Activated CD8-positive, alpha-beta memory T cell treated with anti-CD3 and anti-CD28 coated beads for 48 hours (primary cell): ENCODE data around the gene ATF6B.
A peak's percentile ranks its signal among the peaks of the same experiment; 100 is the strongest.

Source experiments
- DNase-seq, 3 experiments: peaks; one replicate each; pipeline ENCODE4 v3.0.0-alpha.2; 2020; ENCODE audit warnings: low read depth in 2 of 3, low spot score in 2 of 3

ATF6B gene

DNA sequence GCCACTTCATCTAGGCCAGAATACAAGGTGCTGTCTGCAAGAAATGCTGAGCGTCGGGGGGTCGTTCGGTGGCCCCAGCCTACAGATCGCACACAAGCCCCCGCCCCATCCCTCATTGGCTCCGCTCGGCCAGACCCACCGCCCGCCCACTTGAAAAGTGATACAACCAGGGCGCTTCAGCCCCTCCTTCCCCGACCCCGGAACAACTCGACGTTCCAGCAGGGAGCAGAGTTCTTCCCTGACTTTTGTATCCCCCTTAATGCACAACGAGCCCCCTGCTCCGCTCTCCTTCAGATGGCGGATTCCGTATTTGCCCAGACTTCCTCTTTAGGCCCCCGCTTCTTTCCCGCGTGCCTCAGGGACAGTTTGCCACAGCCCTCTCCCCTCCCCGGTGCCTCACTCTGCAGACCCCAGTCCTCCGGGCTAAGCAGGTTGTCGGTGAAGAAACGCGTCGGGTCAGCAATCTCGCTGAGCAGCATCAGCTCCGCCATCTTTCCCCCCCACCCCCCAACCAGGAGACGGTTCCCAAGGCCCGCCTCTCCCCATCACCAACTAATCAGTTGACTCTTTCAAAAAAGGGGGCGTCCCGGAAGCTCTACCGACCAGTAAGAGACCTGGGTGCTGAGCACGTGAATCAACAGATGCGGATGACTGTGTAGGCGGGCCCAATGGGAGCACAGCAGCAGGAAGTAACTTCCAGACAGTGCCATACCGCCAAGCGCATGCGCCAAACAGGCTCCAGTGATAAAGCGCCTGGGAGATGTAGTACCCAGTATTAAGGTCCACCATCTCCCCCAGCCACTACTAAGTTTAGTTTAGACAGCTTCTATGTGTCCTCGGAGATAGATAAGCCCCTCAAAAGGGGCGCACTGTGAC is at the start of gene ATF6B:
ATF6B (minus strand) TSS at position 530 of the 876 bp plus-strand sequence; CDS start at position 491, 39 bp downstream.
- DNase-seq = peak; percentile 65 to 86 (median 82)

DNA sequence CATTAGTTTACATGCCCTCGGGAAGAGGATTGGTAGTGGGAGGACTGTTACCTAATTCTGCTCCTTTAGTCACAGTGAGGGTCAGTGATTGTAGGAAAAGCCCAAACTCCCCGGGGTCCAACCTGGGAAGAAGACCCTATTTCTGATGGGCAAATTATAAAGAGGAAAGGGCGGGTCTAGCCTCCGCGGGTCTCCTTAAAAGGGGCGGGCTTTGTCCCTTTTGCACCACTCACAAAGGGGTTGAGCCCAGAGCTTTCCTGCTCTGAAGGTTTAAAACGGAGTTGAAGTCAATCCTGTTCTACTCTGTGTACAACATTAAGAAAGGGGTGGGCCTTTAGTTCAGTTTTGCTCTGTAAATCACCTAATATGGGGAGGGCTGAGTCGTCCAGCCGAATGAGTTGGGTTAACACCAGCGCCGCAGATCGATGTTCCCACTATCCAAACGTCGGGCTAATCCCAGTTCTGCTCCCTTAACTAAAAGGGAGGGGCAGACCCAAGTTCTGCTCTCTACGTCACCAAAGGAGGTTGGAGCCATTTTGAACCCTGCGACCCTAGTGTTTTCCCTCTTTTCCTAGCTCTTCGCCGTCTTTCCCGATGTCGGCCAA is 49.2 kb upstream of the ATF6B start:
- no peak for DNase-seq

DNA sequence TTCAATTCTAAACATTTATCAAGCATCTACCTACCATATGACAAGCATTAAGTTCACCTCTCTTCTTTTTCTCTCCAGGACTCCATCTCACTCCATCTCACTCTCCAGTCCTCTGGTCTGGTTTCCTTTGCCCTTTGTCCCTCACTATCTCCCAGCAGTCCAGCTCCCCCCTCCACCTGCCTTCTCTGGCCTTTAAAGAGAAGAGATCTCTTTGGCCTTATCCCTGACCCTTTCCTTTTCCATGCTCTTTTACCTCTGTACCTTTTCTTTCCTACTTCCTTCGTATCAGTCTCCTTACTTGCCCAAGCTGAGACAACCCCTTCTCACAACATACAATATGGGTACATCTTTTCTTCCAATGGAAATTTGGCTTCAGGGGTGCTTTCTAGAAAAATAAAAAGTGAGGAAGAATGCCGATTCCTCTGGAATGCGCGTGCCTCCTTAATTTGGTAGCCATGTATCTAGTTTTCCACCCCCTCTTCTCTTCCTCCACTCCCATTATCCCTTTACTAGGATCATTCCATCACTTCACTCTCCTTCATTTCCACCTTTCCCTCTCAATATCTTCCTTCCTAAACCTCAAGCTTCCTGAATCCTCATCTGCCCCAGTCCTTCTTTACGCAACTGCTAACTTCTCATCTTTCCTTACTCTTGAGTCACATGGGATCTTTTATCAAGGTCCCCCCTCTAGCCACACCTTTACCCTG is 48.6 kb upstream of the ATF6B start:
- no peak for DNase-seq

DNA sequence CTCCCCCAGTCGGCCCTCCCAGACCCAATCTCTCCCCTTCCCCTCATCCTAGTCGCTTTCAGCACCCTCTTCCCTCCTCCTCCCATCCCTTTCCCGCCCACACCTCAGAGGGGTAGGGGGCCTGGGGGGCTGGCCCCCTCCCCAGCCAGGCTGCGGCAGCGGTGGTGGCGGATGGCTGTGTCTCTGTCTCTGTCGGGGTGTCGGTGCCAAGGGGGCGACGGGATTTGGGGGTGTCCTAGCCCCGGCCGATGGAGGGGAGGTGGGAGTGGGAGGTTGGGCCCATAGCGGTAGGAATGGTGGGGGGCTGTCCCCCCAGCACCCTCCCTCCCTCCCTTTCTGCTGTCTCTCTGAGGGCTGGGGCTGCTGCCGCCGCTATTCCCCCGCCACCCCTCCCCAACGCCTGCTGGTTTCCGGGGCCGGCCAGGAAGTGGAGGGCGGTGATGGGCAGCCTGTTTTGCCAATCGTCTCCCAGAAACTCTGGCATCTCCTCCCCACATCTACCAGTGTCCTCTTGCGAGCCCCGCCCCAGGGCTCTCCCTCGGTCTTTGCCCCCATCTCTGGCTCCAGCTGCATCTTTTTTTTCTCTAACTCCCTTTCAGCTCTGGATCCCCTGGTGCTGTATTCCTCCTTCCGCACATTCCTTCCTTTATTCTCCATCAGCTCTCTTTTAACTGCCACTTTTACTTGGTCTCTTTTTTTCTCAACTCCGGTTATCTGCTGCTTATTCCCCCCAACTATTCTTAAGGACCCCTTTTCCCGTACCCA is 47.8 kb upstream of the ATF6B start, which contains the start of gene AGPAT1:
AGPAT1 (minus strand) TSS at position 374 of the 765 bp plus-strand sequence. CDS start 4,588 bp downstream, outside the sequence.
- peak; percentile 87 to 90 (median 90) for DNase-seq

DNA sequence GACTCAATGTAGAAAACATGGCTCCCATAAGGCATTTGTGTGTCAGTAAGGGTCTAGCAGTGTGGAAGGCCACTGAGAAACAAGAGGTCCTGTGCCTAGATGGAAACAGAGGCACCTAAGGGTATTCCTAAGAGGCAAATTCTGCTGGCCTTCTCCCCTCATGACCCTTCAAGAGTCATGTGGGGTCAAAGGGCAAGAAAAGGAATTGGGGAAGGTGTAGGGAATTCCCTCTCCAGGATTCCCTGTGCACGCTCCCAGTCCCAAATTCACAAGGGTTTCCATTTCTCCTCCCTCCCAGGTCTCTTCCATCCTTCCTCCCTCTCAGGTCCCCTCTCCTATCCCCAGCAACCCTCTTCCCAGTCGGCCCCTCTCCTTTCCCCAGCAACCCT is 47.3 kb upstream of the ATF6B start:
- DNase-seq = no peak

DNA sequence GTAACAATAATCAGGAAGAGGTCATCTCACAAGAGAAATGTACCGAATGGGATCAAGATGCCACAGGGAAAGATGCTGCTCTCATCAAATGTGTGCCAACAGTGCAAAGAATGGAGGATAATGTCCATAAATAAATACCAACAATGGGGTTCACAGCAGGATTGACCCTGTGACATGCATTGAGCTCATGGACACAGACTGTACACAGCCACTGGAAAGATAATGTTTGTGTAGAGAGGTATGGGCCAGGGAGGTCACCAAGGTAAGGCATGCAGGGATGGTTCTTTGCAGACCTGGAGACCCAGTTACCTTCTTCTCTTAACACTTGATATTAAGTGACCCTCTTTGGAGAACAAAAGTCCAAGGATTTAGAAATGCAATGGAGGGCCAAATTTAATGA is 46.4 kb upstream of the ATF6B start:
- DNase-seq = no peak

DNA sequence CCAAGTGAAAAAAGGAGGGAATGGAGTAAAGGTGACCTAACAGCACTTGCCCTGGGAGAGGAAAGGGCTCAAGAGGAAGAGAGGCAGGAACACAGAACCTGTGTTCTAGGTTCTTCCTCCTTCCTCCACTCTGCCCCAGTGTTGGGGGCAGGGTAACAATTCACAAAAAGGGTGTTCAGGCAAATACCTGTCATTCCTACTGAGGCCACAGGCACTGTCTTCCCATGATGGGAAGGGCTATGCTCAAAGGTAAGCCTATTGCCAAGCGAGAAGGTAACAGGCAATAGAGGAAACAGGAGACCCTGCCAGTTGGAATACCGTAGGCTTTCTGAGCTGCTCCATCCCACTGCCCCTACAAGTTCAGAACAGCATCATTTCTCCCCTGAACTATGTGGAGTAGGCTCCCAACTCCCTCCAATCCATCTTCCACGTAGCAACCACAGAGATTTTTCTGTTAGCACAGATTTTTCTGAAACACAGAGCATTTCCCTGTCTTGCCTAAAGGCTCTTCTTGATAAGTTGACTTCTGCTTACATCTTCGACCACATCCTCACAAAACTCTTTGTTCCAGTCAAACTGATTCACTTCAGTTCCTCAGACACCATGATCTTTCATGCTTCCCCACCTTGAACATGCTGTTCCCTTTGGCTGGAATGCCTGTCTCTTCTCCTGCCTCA is 45.1 kb upstream of the ATF6B start:
- no peak for DNase-seq

DNA sequence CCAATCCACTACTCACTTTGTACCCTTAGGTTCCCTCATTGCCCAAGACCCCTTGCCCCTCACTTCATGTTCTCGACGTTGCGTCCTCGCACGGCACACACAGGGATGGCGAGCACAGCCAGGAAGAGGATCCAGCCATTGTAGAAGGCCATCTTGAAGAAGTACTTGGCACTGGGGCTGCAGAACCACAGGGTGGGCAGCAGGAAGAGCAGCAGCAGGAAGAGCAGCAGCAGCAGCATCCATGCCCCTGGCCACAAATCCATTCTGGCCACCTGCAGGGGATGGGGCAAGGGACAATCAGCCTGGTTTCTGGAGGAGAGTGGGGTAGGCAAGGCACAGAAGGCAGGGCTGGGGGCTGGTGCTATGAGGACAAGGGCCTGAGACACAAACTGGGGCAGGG is 43.2 kb upstream of the ATF6B start:
- DNase-seq = no peak

DNA sequence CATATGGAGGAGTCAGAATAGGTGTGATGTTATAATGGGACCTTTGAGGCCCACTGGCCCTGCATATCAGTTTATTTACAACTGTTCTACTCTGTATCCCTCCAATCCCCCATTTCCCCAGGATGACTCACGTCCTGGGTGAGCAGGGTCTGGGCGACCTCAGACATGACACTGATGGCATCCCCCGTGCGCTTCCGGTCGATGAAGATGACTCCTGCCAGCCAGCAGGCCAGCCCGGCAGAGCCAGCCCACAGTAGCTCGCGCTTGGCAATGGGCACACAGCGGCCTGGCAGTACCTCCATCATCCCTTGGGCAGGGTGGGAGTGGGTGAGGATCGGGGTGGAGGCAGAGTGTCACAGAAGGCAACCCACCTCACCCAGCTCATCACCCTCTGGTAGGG is 42.2 kb upstream of the ATF6B start:
- DNase-seq = no peak

DNA sequence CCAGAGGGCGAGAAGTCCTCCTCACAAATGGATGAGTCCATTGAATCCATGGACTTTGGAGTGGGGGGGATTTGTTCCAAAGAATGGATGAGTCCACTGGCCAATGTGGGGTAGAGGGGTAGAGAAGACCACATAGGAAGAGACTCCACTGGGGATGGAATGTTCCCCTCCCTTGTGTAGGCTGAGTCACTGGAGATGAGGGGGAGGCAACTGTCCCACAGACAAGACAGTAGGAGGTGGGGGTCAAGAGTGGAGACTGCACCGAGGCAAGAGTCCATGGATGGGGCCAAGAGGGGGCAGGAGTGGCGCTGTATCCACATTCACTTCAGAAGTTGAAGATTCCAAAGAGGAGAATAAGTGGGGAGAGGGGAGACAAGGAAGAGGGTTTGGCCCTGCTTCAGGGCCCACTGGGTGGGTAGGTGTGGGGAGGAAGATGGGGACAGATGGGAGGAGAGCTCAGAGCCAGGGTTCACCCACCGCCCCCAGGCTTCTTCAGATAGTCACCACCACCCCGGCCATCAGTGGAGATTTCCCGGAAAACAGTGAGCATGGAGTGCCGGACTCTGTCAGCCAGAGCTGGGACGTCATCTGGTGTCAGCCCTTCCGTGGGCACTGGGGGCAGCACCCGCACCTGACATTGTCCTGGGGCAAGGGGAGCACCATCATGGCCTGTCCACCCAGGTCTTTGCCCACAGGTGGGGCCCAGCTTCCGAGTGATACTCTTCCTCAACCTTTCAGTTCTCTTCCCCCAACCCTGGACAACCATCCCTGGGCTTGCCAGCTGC is 41.0 kb upstream of the ATF6B start:
- DNase-seq = no peak

DNA sequence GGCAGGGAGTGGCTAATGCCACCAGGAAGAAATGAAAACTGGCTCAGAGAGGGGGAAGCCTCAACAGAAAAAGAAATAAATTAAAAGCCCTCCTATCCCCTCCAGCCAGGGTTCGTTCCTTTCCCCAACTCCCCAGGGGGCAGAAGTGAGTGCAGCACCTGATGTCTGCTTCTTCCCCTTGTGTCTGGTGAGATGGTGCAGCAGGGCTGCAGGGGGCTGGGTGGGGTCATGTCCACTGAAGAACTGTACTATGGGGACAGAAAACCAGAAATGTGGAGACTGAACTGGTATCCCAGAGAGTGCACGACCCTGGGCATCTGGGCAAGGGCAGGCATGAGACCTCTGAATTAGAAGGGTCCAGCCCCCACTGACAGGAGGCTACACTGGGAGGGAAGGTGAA is 40.3 kb upstream of the ATF6B start:
- DNase-seq = no peak

DNA sequence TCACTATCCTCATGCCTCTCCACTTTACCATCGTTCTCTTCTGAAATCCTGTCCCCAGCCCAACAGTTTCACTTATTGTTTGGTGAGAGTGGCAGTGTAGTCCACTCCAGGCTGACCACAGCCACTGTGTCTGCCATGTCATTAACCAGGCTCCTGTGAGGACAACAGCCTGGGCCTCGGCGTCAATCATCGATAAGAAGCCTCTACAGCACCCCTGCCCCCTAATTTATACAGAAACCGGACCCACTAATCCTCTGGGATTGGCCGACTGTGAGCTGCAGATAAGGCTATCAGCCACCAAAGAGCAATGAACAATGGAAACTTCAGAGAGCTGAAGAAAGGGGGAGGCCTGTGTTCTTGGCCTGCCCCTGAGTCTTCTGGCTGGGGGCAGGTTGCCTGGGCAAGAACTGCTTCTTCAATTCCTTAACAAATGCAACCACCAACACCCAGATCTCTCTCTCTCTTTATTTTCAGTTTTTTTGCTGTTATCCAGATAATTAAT is 39.8 kb upstream of the ATF6B start:
- no peak for DNase-seq

DNA sequence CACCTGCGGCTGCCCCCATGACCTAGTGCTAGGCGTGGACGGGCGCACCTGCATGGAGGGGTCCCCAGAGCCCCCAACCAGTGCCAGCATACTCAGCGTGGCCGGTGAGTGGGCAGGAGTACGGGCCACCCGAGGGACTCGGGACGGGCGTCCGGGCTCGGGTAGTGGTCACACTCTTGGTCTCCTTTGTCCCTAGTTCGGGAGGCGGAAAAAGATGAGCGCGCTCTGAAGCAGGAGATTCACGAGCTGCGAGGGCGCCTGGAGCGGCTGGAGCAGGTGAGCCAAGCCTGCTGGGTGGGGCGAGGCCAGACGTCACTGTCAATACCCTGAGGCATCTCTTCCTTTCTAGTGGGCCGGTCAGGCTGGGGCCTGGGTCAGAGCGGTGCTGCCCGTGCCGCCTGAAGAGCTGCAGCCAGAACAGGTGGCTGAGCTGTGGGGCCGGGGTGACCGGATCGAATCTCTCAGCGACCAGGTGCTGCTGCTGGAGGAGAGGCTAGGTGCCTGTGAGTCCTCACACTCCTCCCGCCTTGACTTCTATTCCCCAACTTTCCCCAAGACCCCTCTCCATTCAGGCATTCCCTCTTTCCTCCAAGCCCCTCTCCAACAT is 39.2 kb upstream of the ATF6B start:
- DNase-seq = no peak

DNA sequence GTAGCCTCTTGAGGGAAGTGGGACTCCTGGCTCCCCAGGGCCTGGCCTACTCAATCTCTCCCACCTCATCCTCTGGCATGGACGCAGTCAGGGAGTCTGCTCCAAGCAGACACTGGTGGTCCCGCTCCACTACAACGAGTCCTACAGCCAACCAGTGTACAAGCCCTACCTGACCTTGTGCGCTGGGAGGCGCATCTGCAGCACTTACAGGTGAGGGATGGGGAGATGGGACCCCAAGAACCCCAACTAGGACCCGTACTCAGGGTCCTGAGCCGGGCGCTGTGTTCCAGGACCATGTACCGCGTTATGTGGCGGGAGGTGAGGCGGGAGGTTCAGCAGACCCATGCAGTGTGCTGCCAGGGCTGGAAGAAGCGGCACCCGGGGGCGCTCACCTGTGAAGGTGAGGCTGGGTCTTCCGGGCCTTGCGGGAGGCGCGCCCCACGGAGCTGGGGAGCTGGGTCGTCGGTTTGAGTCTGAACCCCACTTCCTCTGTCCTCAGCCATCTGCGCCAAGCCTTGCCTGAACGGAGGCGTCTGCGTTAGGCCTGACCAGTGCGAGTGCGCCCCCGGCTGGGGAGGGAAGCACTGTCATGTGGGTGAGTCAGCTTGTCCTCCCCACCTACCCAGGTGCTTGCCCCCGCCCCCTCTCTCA is 38.5 kb upstream of the ATF6B start:
- DNase-seq = no peak

DNA sequence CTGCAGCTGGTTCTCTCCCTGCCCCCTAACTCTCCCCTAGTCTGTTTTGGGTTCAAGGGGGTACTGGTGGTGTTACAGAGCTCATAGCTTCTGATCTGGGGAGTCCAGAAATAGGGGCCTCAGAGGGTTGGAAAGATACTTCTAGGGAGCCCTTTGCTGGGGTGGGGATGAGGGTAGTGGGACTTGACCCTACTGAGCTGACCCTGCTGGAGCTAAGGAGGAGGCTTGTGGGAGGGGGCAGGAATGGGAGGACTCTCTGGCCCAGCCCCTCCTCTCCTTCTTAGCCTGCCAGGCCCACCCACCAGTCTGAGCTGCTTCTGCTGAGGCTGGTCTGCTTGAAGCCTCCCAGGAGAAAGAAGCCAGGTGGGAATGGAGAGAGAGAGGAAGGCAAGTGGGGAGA is 36.2 kb upstream of the ATF6B start, which contains the start of gene EGFL8:
EGFL8 (plus strand) TSS at position 301 of the 400 bp plus-strand sequence. CDS start 1,571 bp downstream, outside the sequence.
- no peak for DNase-seq

DNA sequence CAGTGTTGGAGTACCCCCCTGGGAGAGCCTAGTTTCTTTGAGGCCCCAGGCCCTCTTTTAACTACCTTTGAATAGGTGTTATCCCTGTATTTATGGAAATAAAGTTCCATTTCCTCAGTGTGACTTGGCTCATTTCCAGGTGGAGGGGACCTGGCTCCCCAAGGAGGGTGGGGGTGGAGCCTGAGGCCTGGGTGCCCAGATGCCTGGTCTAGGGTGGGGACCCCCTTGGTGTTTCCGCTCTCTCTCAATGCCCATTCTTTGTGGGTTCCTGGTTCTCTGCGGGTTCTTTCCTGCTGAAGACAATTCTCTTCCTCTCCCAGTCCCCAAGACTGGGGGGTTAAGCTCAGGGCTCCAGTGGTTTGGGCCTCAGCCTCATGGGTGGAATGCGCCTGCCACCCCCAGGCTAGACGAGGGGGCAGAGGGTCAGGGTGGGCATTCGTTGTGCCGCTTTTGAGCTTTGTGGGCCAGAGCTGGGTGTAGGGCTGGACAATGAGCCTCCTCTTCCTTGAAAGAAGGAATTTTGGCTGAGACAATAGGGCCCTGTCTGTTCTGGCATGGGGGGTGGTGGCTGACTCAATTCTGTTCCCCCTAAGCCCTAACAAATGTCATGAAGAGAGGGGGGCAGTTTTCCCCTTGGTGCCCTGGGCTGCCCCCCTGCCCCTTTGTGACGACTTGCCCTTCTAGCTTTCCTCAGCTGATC is 35.7 kb upstream of the ATF6B start:
- DNase-seq = no peak

DNA sequence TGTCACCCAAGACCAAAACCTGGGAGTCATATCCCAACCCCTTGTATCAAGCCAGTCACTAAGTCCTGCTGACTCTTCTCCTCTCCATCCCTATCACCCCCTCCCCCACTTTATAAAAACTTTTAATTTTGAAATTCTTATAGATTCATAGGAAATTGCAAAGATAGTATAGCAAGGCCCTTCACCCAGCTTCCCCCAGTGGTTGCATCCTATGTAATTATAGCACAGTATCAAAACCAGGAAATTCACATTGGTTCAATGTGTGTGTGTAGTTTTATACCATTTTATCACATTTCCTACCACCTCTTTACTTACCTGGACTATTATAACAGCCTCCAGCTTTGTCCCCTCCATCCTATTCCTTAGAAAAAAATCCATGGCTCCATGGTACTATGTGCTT is 30.0 kb upstream of the ATF6B start:
- no peak for DNase-seq

DNA sequence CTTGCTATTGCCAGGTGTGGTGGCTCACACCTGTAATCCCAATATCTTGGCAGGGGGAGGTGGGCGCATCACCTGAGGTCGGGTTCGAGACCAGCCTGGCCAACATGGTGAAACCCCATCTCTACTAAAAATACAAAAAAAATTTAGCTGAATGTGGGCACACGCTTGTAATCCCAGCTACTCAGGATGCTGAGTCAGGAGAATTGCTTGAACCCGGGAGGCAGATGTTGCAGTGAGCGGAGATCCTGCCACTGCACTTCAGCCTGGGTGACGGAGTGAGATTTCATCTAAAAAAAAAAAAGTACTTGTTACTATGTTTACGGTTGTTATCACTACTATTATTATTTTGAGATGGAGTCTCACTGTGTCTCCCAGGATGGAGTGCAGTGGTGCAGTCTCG is 28.8 kb upstream of the ATF6B start:
- no peak for DNase-seq
